GM21423 (cell line): ENCODE results near the gene CCDC175.

Source experiments
- ATAC-seq: cut with Tn5 transposase; IDR thresholded peaks from one replicate; pipeline ENCODE4 v1.9.1; 2021; ENCODE audit warnings: mild to moderate bottlenecking, moderate library complexity; ENCODE audit not compliant: unreplicated experiment

Gene CCDC175

GRCh38 chr14:59576332-59577294 lies at the start of gene CCDC175:
CCDC175 (minus strand) TSS chr14:59576812; CDS start chr14:59576775, 37 bp downstream.
- peak; percentile 98 for ATAC-seq

- no peak for ATAC-seq
Measured at GRCh38 chr14:59622631-59623030, 46.0 kb upstream of the CCDC175 start.

DNA sequence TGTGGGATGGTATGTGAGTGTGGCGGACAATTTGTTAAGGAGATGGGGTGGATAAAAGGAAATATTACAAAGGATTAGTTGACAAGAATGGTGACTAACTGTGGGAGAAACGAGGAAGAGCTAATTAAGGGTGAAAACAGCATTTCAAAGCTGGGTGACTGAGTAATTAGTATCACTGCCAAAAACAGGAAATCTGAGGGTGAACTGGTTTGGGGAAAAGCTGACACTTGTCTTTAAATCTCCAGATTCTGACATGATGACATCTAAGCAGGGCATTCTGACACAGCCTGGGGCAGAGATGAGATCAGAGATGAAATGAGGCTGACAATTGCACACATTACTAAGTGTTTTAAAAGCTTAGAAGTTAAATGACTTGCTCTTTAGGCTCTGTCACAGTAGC lies 42.4 kb upstream of the CCDC175 start:
- ATAC-seq: no peak

DNA sequence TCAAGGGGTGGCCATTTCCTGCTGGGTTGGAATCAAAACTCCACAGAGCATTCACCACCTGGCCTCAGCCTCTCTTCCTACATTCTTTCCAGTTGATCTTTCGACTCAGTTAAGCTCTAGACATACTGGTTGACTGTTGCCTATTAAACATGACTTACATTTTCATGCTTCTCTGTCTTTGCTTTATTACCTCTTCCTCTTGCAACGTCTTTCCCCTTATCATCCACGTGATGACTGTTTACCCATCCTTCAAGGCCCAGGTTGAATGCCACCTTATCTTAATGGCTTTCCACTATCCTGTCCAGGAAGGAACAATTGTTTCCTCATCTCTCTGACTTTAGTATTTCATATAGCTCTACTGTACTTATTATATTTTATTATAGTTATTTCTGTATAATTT lies 24.4 kb upstream of the CCDC175 start:
- no peak for ATAC-seq

GRCh38 chr14:59600211-59600945 lies 23.8 kb upstream of the CCDC175 start:
- ATAC-seq: no peak

GRCh38 chr14:59595071-59595470 lies 18.5 kb upstream of the CCDC175 start:
- no peak for ATAC-seq

DNA sequence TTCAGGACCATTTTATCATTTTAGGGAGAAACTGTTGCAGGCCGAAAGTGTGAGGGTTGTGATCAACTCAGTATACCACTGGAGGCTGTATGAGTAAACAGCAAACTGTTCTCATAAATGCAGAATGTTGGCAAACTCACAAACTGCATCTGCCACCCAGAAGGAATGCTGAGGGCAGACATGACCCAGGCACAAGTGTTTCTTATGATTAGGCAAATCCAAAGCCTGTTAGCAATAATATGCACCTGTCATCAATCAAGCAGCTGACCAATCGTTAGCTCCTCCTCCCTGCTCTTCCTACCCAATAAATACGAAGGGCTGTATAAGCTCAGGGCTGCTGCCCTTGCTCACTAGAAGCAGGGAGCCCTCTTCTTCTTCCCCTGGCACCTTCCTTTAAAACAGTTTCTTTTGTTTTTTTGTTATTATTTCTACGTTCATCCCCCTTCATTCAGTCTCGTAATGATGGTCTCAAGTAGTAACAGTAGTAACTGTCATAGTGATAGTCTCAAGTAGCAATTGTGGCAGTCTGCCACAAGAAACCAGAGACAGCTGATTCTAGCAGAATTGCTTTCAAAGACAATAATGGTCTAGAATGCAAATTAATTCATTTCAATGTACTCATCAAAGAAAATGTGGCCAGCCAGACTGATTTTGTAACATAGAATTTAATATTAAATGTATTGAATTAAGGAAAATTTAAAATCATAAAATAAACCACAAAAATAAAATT lies 15.2 kb upstream of the CCDC175 start:
- ATAC-seq: no peak

- ATAC-seq: no peak
Measured at GRCh38 chr14:59588101-59588500, 11.5 kb upstream of the CCDC175 start.

DNA sequence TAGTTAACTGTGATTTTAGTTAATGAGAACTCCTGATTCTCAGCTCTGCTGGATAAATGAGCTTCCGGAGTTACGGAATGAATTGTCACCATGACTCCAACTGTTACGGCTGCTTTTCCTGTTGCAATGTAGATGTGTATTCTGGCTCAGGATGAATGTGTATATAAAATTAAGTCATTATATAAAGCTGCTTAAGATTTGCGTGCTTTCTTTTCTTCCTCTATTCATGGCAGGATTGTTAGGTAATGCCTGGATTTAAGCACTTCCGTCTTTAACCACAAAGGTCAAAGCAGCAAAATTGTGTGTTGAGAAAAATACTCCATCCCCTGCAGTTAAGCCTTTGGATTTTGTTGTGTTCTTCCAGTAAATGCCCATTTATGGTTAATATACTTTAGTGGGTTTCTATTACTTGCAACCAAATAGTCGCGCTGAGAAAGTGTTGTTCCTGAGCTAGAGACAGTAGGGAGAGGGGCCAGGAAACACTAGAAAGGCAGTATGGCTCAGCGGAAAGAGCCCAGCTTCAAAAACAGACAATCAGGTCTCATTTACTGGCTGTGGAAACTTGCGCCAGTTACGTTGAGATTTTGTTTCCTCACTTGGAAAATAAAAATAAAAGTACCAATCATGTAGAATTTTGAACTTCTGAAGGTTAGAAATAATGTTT lies 9.4 kb upstream of the CCDC175 start:
- no peak for ATAC-seq

- no peak for ATAC-seq
Measured at GRCh38 chr14:59583755-59584154, 7.1 kb upstream of the CCDC175 start.

- no peak for ATAC-seq
Measured at GRCh38 chr14:59582845-59583509, 6.4 kb upstream of the CCDC175 start.

DNA sequence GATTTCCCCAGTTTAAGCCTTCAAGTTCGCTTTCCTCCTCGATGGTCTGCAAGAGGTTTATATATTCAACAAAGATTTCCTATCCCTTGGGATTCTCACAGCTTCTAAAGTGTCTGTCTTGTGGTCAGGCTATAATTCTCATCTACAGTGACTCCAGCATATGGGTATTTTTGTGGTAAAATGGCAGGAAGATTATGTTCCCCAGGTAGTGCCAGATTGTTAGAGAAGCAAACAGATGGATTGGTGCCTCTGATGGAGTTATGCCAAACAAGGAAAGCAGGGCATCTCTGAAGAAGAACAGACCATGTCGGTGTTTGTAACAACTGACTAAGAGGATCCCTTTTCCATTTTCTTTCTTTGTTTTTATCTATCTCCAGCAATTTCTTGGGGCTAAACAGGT lies 5.5 kb upstream of the CCDC175 start:
- ATAC-seq: no peak

GRCh38 chr14:59580911-59581310 lies 4.3 kb upstream of the CCDC175 start:
- no peak for ATAC-seq

DNA sequence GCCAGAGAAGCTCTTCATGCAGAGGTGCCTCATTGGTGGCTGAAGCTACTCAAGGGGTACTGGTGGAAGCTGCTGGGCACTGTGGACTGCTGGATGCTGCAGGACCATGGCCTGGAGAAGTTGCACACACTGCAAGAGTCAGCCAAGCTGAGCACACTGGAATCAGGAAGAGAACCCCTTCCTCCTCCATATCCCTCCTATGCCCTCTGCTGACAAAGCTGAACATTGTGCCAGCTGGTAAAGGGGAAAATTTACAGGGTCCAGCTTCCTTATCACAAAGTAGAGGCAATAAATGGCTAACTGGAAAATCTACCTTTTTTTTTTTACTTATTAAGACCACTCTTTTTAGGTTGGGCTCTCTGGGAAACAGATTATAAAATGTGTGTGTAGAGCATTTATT lies 6.5 kb downstream of the CCDC175 start:
- ATAC-seq: no peak

DNA sequence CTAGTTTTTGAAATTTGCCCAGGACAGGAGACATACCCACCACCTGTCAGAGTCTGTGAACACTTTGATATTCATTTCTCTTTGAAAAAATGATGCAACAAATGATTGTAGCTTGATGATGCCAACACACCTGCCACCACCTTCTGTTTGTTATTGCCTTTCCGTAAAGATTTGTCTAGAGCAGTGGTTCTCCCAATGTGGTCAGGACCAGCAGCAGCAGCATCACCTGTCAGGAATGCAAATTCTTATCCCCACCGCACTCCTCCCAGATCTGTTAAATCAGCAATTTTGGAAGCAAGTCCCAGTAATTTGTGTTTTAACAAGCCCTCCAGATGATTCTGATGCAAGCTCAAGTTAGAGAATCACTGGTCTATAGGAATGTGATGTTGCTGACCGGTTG lies 9.9 kb downstream of the CCDC175 start:
- ATAC-seq: no peak

DNA sequence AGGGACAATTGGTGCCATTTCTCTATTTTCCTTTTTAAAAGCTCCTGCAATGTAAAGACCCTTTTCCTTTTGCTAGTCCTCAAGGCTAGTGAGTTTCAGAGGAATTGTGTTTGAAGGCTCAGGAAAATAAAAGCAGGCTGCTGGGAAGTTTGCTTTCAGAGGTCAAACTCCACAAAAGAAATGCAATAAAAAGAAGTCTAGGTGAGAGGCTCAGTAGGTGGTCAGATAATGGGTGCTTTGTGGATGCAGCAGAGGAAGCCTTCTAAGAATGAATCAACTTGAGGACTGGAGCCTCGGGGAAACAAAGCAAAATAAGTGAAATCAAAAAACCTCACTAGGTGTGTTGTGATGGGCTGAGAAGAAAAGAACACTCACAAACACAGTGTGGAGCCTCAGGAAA lies 10.3 kb downstream of the CCDC175 start:
- ATAC-seq: no peak

- no peak for ATAC-seq
Measured at GRCh38 chr14:59565087-59565486, 11.5 kb downstream of the CCDC175 start.

DNA sequence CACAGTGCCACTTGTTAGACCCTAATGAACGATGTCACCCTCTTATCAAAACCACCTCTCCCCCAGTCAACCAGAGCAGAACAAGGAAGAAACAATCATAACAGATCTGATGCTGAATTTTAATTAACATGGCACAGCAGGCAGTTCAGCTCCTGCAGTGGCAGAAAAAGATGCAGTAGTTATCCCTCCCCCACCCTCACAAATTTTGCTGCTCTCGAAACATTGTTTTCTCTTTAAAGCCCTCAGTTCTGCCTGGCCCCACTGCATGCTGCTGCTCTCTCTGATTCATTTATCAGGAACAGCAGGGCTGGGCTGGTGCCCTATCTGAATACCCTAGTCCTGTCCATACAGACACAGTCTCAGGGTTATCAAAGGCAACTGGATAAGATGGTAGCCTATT lies 12.2 kb downstream of the CCDC175 start:
- ATAC-seq: no peak

DNA sequence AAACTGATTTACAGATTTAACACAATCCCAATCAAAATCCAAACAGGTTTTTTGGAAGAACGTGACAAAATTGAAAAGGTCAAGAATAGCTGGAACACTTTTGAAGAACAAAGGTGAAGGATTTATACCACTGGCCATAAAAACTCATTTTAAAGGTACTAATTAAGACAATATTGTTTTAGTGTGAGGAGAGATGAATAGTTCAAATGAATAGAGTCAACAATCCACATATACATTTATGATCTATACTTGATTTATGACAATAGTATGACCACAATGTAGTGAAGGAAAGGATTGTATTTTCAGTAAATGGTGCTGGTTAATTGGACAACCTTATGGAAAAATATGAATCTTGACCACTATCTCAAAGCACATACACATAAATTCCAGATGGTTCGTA lies 29.3 kb downstream of the CCDC175 start:
- no peak for ATAC-seq

DNA sequence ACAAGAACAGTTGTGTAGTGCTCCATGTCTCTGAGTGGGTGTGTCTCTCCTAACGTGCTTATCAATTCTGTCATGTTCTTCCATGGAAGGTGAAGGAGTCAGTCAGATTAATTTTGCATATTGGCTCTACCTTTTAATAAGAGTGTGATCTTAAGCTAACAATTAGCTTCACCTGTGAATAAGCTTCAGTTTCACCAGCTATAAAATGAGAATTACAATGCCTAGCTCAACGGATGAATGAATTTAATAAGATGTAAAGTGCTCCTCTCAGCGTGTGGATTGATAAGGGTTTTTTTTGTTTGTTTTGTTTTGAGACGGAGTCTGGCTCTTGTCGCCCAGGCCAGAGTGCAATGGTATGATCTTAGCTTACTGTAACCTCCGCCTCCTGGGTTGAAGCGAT lies 32.7 kb downstream of the CCDC175 start:
- no peak for ATAC-seq
